Right ventricle myocardium superior (tissue), 1 donor: ENCODE measurements around the gene CDK14. TPM values are rescaled to one million over a fixed set of nuclear protein-coding genes. Genes with fewer than 3 reads are reported as not detected.

Source experiments
- ATAC-seq: fragments of 200-7000 bp; cut with Tn5 transposase; one replicate; pipeline ENCODE4 v1.9.1; 2020; ENCODE audit warnings: mild to moderate bottlenecking; ENCODE audit not compliant: poor library complexity
- DNase-seq: peaks from one replicate; pipeline ENCODE4 v3.0.0-alpha.2; 2020
- intact Hi-C: fragments of 100-400 bp; cut with DNase I; formaldehyde crosslinking; loops from one replicate; pipeline ENCODE4 v1.11.2; 2022
- total RNA-seq: library from RNA; stranded (reverse); fragmentation: NEBNext Ultra II Directional; extraction: Animal tissue kit (Norgen Biotek cat#: 25700); gene quantifications from one replicate; pipeline ENCODE4 v1.2.1, GENCODE V29; 2021
- donor health status: DM: no; HTN: yes; CAD: no; lungs with severe emphysema.

The CDK14 gene
- total RNA-seq, 1 donor from 2014 or later = 24.2 TPM

GRCh38 chr7:91031757-91032156, 435.6 kb downstream of the CDK14 start:
- intact Hi-C loops = loop anchor here (10.0 kb wide), 2 partner anchors 177 to 577 kb away; no protein-coding TSS in a partner anchor
- ATAC-seq (no peak), DNase-seq (no peak)

DNA sequence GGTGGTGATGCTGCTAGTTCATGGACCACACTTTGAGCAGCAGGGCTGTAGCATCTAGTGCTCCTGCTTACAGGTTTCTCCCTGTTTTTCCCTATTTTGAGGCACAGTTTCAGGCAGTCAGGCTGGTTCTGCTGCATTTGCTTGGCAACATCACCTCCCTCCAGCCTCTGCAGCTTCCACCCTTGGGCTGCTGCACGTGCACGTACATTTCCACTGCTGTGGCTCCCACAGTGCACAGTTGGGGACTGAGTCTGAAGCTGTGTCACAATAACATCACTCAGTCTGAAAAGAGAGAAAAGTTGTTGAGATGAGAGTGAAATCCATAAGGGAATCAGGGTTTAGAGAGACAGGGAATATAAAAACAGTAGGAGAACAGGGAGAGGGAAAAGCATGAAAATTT, 437.5 kb downstream of the CDK14 start:
- intact Hi-C loops = loop anchor here (10.0 kb wide), 2 partner anchors 179 to 579 kb away; no protein-coding TSS in a partner anchor
- ATAC-seq = no peak
- no peak for DNase-seq

GRCh38 chr7:91034459-91035368, 438.6 kb downstream of the CDK14 start:
- intact Hi-C loops = loop anchor here (2.0 to 10.0 kb wide), 3 partner anchors 180 to 580 kb away; no protein-coding TSS in a partner anchor
- ATAC-seq = peak; percentile 90
- no peak for DNase-seq

DNA sequence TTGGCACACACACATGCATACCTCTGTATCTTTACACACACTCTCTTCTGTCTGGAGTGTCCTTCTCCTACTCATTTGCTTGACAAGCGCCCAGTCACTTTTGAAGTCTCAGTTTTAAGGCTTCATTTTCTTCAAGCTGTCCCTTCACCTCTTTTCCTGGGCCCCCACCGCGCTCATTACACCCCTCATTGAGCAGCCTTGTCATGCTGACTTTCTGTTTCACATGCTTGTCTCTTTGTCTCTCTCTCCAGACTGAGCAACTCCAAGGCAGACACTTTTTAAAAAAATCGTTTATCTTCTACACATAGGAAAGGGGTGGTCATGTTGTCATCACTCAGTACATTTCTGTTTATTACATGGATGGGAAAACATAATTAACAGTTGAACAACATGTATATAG, 442.9 kb downstream of the CDK14 start:
- ATAC-seq (no peak), DNase-seq (no peak)
- intact Hi-C loops = loop anchor here (10.0 kb wide), 2 partner anchors 184 to 584 kb away; no protein-coding TSS in a partner anchor

DNA sequence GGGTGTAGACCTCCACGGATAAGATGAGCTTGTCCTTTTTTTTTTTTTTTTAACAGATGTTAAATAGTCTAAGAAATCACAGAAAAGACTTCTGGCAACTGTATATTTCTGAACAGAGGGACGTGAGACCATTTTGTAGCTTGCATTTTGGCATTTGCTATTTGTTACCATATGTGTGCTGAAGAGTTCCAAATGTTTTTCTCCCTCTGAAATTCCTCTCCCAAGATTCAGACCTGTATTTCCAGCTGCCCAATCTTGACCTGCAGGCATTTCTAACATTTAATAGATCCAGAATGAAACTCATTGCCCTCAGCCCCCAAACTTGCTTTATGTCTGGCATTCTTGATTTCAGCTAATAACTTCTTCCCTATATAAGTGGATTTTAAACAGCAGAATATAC, 445.0 kb downstream of the CDK14 start:
- no peak for ATAC-seq
- DNase-seq = no peak
- intact Hi-C loops = no loop called here

GRCh38 chr7:91041901-91042484, 445.9 kb downstream of the CDK14 start:
- intact Hi-C loops = no loop called here
- no peak for ATAC-seq
- DNase-seq = no peak

- intact Hi-C loops = no loop called here
Observed at GRCh38 chr7:91043186-91043585, 447.1 kb downstream of the CDK14 start.

GRCh38 chr7:91043924-91044645, 448.0 kb downstream of the CDK14 start:
- DNase-seq (no peak), ATAC-seq (no peak)
- intact Hi-C loops = no loop called here

More at GRCh38 chr7:91043186-91043585, 447.1 kb downstream of the CDK14 start:
- DNase-seq (no peak), ATAC-seq (no peak)

DNA sequence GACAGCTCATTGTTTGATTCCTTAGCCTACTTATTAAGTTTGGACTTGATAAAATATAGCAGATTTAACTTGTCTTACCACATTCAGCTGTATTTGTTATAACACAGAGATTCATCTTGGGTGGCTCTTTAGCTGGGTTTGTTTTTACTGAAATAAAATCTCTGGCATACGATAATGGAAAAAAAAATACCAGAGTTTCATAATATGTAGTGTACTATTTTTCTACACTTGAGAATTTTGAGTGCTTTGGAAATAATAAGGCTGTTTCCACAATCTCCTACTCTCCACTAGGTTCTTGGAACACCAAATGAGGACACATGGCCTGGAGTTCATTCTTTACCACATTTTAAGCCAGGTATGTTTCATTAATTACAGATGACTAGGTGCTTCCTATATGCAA, 449.5 kb downstream of the CDK14 start:
- ATAC-seq = peak; percentile 45
- no peak for DNase-seq

GRCh38 chr7:91046322-91047089, 450.4 kb downstream of the CDK14 start:
- intact Hi-C loops = no loop called here
- ATAC-seq (no peak), DNase-seq (no peak)

More for the DNA sequence above, 449.5 kb downstream of the CDK14 start:
- intact Hi-C loops = no loop called here

GRCh38 chr7:91047636-91048035, 451.5 kb downstream of the CDK14 start:
- no peak for ATAC-seq
- intact Hi-C loops = no loop called here
- no peak for DNase-seq

- intact Hi-C loops = no loop called here
- ATAC-seq = no peak
- no peak for DNase-seq
Observed at GRCh38 chr7:91050677-91051076, 454.6 kb downstream of the CDK14 start.

GRCh38 chr7:91051966-91052365, 455.8 kb downstream of the CDK14 start:
- no peak for DNase-seq
- intact Hi-C loops = no loop called here
- no peak for ATAC-seq

DNA sequence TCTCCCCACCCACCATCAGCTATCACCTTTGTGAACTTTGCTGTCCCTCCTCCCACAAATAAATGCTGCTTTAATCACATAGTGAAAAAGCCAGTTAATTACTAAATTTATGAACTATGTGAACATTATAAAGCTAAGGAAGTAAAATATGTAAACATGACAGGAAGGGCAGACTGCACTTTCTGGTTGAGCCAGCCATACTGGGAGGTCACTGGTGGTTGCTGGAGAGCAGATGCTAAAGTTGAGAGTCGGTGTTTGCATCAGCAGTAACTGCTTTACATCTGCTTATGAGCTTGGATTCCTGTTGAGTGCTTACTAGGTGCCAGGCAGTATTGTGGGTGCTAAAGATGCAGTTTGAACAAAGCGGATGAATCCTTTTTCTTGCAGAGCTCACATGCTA, 458.3 kb downstream of the CDK14 start:
- DNase-seq (no peak), ATAC-seq (no peak)
- intact Hi-C loops = no loop called here

- DNase-seq (no peak), ATAC-seq (no peak)
- intact Hi-C loops = no loop called here
Observed at GRCh38 chr7:91055219-91055618, 459.1 kb downstream of the CDK14 start.

DNA sequence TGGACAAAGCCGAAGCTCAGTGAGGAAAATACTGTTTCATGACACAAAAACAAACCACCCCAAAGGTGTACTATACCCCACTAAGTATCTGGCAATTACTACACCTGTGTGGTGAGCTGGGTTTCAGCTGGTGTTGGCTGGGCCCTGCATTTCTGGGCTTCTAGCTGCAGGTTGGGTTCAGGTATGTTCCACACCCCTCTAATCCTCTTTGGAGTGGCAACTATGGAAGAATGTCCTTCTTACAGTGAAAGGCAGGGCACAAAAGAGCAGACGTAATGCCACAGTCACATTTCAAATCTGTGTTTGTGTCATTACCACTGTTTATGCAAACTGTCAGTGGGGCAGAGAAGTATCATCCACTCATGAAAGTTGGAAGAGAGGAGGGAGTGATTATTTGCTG, 466.6 kb downstream of the CDK14 start:
- no peak for DNase-seq
- intact Hi-C loops = no loop called here
- no peak for ATAC-seq

DNA sequence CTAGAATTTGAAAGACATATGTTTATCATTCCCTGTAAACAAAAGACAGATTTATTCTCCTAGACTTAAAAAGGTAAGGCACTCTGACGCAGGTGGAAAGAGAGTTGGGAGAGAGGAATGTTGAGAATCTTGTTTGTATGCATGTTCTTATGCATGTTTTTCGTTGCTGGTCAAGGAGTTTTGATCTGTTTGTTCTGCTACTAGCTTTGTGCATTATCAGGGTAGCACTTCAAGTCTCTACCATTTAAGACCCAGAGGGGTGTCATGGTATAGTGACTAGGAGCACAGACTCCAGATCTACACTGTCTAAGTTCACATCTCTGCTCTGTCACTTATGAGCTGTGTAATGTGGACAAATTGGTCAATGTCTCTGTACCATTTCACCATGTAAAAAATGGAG, 467.9 kb downstream of the CDK14 start:
- DNase-seq (no peak), ATAC-seq (no peak)

DNA sequence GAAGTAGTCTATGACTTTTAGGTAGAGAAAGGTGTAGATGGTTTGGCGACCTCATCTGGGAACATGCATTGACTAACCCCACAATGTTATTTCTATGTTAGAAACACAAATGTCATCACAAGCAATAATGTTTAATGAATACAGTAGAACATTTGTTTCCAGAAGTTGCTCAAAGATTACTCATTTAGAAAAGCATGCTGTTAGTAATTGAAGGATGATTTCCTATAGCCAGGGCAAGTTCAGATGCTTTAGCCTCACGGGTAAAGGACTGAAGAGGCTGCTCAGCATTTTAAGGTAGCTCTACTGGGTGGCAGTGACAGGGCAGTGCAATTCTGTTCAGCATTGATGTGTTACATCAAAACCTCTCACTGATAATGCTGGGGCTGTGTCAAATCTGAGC, 468.8 kb downstream of the CDK14 start:
- ATAC-seq = no peak
- intact Hi-C loops = no loop called here
- DNase-seq = no peak

More for the DNA sequence above, 467.9 kb downstream of the CDK14 start:
- intact Hi-C loops = no loop called here

GRCh38 chr7:91066627-91067026, 470.5 kb downstream of the CDK14 start:
- intact Hi-C loops = no loop called here
- no peak for ATAC-seq
- DNase-seq = no peak
